ENCODE measurements around the gene ALG12. TPM values are rescaled to one million over a fixed set of nuclear protein-coding genes. Genes with fewer than 3 reads are reported as not detected.
A peak's percentile ranks its signal among the peaks of the same experiment; 100 is the strongest.

Gene ALG12
- total and polyA plus RNA-seq, 2 of the 13 experiments (the other 11 are each of a cell fraction or from before 2014, with no cell fraction given): 7.8 to 15.8 TPM

DNA sequence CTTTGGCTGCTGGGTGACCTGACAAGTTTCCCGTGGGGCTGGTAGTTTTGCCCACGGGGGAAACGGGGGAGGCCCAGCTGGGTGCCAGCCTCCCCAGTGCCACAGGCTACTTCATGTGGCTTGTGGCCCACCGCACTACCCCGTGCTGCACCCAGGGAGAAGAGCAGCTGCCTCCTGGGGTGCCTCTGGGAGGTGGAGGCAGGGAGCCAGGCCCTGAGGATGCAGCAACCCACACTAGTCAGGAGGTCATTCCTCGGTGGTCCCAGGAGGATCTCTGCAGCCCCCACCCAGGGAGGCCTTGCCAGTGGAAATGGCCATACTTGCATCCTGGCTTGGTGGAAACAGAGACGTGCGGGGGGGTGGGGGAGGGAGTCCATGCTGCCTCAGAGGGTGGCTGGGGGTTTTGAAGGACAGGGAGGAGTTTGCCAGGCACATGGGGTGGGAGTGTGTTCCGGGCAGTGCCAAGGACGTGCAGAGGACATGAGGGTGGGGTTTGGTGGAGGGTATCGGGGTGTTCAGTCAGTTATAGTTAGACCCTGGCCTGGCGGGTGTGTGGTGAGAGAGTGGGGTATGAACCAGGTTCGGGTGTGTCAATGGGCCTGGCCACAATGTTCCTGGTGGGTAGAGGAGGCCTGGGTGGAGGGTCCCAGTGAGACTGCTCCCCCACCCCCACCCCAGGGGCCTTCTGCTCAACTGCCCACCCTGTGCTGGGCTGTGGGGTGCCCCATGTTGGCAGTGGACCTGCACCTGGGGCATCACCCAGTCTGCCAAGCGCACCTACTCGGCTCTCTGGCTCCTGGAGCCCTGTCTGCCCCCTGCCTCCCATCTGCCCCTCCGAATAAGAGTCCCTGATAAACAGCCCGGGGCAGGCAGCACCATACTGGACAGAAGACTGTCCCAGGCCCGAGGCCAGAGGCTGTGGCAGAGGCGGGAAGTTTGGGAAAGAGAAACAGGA lies 46.2 kb upstream of the ALG12 start:
- H3K27me3 ChIP-seq (ENCODE audit: control insufficient read depth in 1 of 2, insufficient read depth in 2 of 2, low read length in 2 of 2): no peaks in the 10 kb centered on the region; a peak in 1 of 5 replicates
- H3K4me3 ChIP-seq (replicated peaks in 1 of 3; ENCODE audit: insufficient read depth in 1 of 3, low read depth in 2 of 3, low read length in 3 of 3): peak overlapping the region; percentile 65 to 99 (median 97)
- 71% methylated on average over 12 of the region's 19 CpGs for WGBS (ENCODE audit: low lambda C conversion rate)
- ChIA-PET POLR2A (interaction anchor here (0.9 to 16.4 kb wide), 4 partner anchors 13 to 31 kb away, joined by 3 to 722 read pairs (median 56); partner anchors contain the start of gene PIM3), CTCF (ENCODE audit: low intra/inter-chr PET ratio, low total read pairs) (no interaction called here)
- peaks cover 35% of the 10 kb centered on the region for H3K79me2 ChIP-seq (ENCODE audit: insufficient read depth, low read length)
- no peak for FAIRE-seq
- H3K9me3 ChIP-seq (ENCODE audit: low read length): no peaks in the 10 kb centered on the region
- no peak for DNase-seq (ENCODE audit: low spot score)
- H3K4me2 ChIP-seq (ENCODE audit: low read depth, low read length): peak overlapping the region; percentile 94
- peak overlapping the region; percentile 73; the same call in 1 of the 2 replicates for H3K9ac ChIP-seq (ENCODE audit: insufficient read depth, low read depth, low read length)
- BruUV-seq (replicated peaks): no TSS peak
- no peak for ATAC-seq
- H3K36me3 ChIP-seq (replicated peaks in 1 of 2; ENCODE audit: control insufficient read depth in 1 of 2, insufficient read depth in 2 of 2, low read length in 2 of 2): peaks cover 9 to 23% of the 10 kb centered on the region in 2 experiments
- peak overlapping the region; percentile 24 for H3K27ac ChIP-seq (ENCODE audit: extremely low read length, insufficient read depth, low read length)
- in situ Hi-C loops (cut with HindIII; ENCODE audit: extremely low pct_ligation_motif_present, low pct_unique_long_range_greater_than_20kb) (loop anchor here (5.0 kb wide), 1 partner anchor 32 kb away; no protein-coding TSS in a partner anchor), intact Hi-C loops (cut with micrococcal nuclease; ENCODE audit: unreplicated experiment) (loop anchor here (5.0 kb wide), 1 partner anchor 32 kb away; no protein-coding TSS in a partner anchor)
- peaks cover 75% of the 10 kb centered on the region for H3K4me1 ChIP-seq (ENCODE audit: insufficient read depth, low read length)
- H4K20me1 ChIP-seq (ENCODE audit: insufficient read depth, low read length): peaks cover 37% of the 10 kb centered on the region
- H2AFZ ChIP-seq (ENCODE audit: low read length): no peak overlapping the region
- TF ChIP-seq HNRNPH1 (optimal IDR thresholded peaks at IDR 0.05; ENCODE audit: low read depth, low read length) (peak; percentile 70), PAF1 (CRISPR knock-in tag; IDR thresholded peaks at IDR 0.05) (peak; percentile 53; the same call in 1 of the 2 replicates), RBM22 (optimal IDR thresholded peaks at IDR 0.05; ENCODE audit: low read length) (peak; percentile 74), ZNF530 (CRISPR knock-in tag; IDR thresholded peaks at IDR 0.05; ENCODE audit: low read depth) (no peak), NRL (CRISPR knock-in tag; IDR thresholded peaks at IDR 0.05; ENCODE audit: borderline replicate concordance) (no peak), ZNF207 (IDR thresholded peaks at IDR 0.05; ENCODE audit: borderline replicate concordance) (no peak), HNRNPL (IDR thresholded peaks at IDR 0.05; ENCODE audit: low read depth, low read length) (peak; percentile 66; the same call in 1 of the 2 replicates), TAF15 (IDR thresholded peaks at IDR 0.05; ENCODE audit: low read depth, low read length, poor library complexity, severe bottlenecking) (no peak), CBX5 (CRISPR knock-in tag; IDR thresholded peaks at IDR 0.05; ENCODE audit: borderline replicate concordance) (no peak), SOX5 (CRISPR knock-in tag; IDR thresholded peaks at IDR 0.05; ENCODE audit: borderline replicate concordance) (no peak), YEATS4 (CRISPR knock-in tag; IDR thresholded peaks at IDR 0.05; ENCODE audit: borderline replicate concordance) (no peak), MXD1 (CRISPR knock-in tag; IDR thresholded peaks at IDR 0.05) (peak; percentile 23; the same call in 1 of the 2 replicates), ZSCAN20 (CRISPR knock-in tag; IDR thresholded peaks at IDR 0.05; ENCODE audit: borderline replicate concordance) (no peak), ZNF782 (CRISPR knock-in tag; IDR thresholded peaks at IDR 0.05; ENCODE audit: borderline replicate concordance) (no peak), MAZ (IDR thresholded peaks at IDR 0.05; ENCODE audit: borderline replicate concordance, low read depth, low read length) (no peak), MAZ (CRISPR knock-in tag; IDR thresholded peaks at IDR 0.05; ENCODE audit: low read depth) (0 out of 2 replicates have a peak, but pooled peaks have one; percentile 25), RAD21 (CRISPR knock-in tag; IDR thresholded peaks at IDR 0.05) (0 out of 2 replicates have a peak, but pooled peaks have one; percentile 11)
- TF ChIP-seq, protein P1, sequence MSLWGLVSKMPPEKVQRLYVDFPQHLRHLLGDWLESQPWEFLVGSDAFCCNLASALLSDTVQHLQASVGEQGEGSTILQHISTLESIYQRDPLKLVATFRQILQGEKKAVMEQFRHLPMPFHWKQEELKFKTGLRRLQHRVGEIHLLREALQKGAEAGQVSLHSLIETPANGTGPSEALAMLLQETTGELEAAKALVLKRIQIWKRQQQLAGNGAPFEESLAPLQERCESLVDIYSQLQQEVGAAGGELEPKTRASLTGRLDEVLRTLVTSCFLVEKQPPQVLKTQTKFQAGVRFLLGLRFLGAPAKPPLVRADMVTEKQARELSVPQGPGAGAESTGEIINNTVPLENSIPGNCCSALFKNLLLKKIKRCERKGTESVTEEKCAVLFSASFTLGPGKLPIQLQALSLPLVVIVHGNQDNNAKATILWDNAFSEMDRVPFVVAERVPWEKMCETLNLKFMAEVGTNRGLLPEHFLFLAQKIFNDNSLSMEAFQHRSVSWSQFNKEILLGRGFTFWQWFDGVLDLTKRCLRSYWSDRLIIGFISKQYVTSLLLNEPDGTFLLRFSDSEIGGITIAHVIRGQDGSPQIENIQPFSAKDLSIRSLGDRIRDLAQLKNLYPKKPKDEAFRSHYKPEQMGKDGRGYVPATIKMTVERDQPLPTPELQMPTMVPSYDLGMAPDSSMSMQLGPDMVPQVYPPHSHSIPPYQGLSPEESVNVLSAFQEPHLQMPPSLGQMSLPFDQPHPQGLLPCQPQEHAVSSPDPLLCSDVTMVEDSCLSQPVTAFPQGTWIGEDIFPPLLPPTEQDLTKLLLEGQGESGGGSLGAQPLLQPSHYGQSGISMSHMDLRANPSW (CRISPR knock-in tag; IDR thresholded peaks at IDR 0.05; ENCODE audit: borderline replicate concordance): no peak
- TF ChIP-seq, protein P2, sequence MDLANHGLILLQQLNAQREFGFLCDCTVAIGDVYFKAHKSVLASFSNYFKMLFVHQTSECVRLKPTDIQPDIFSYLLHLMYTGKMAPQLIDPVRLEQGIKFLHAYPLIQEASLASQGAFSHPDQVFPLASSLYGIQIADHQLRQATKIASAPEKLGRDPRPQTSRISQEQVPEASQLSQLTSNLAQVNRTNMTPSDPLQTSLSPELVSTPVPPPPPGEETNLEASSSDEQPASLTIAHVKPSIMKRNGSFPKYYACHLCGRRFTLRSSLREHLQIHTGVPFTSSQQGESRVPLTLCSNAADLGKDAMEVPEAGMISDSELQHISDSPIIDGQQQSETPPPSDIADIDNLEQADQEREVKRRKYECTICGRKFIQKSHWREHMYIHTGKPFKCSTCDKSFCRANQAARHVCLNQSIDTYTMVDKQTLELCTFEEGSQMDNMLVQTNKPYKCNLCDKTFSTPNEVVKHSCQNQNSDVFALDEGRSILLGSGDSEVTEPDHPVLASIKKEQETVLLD (CRISPR knock-in tag; IDR thresholded peaks at IDR 0.05; ENCODE audit: low read depth): no peak
